Measurements from ENCODE around the gene LRRC31.
A peak's percentile ranks its signal among the peaks of the same experiment; 100 is the strongest.

LRRC31 gene

GRCh38 chr3:169869484-169870220, at the start of gene LRRC31:
LRRC31 (minus strand) TSS chr3:169869935; CDS start chr3:169869807, 128 bp downstream.
- no peak for DNase-seq

GRCh38 chr3:169914321-169914720, 44.6 kb upstream of the LRRC31 start:
- DNase-seq, result no peak

GRCh38 chr3:169913323-169913722, 43.6 kb upstream of the LRRC31 start:
- DNase-seq, result no peak

- no peak for DNase-seq
Observed at GRCh38 chr3:169911272-169911671, 41.5 kb upstream of the LRRC31 start, which contains the start of gene SAMD7. SAMD7 (plus strand) TSS chr3:169911572; CDS start chr3:169919499, 7,927 bp downstream.

- DNase-seq, result no peak
Observed at GRCh38 chr3:169907944-169908343, 38.2 kb upstream of the LRRC31 start.

- no peak for DNase-seq
Observed at GRCh38 chr3:169907476-169907875, 37.7 kb upstream of the LRRC31 start.

GRCh38 chr3:169905404-169905803, 35.7 kb upstream of the LRRC31 start:
- no peak for DNase-seq

- DNase-seq, result no peak
Observed at GRCh38 chr3:169901453-169901852, 31.7 kb upstream of the LRRC31 start.

GRCh38 chr3:169897284-169897683, 27.5 kb upstream of the LRRC31 start:
- DNase-seq, result no peak

- no peak for DNase-seq
Observed at GRCh38 chr3:169895072-169895471, 25.3 kb upstream of the LRRC31 start.

GRCh38 chr3:169894110-169894509, 24.4 kb upstream of the LRRC31 start:
- no peak for DNase-seq

GRCh38 chr3:169891886-169892285, 22.2 kb upstream of the LRRC31 start:
- no peak for DNase-seq

GRCh38 chr3:169886671-169887070, 16.9 kb upstream of the LRRC31 start:
- peak in 13 of 14 donors; percentile 5 to 70 (median 37) for DNase-seq

- no peak for DNase-seq
Observed at GRCh38 chr3:169880576-169881250, 11.0 kb upstream of the LRRC31 start.

GRCh38 chr3:169879845-169880575, 10.3 kb upstream of the LRRC31 start:
- no peak for DNase-seq

GRCh38 chr3:169879013-169879557, 9.3 kb upstream of the LRRC31 start:
- DNase-seq, result no peak

- DNase-seq, result no peak
Observed at GRCh38 chr3:169871129-169871886, 1.6 kb upstream of the LRRC31 start.

GRCh38 chr3:169868369-169868768, 1.4 kb downstream of the LRRC31 start:
- no peak for DNase-seq

GRCh38 chr3:169867584-169868210, 2.0 kb downstream of the LRRC31 start:
- DNase-seq, result no peak

GRCh38 chr3:169865176-169865767, 4.5 kb downstream of the LRRC31 start:
- no peak for DNase-seq

GRCh38 chr3:169864270-169864669, 5.5 kb downstream of the LRRC31 start:
- no peak for DNase-seq
